MCF 10A (cell line): ENCODE measurements around the gene ZNF101. TPM values are rescaled to one million over a fixed set of nuclear protein-coding genes. Genes with fewer than 3 reads are reported as not detected.

Source experiments
- BruUV-seq: library from RNA; stranded (reverse); fragments of 400-500 nt; replicated peaks from 2 replicates; lab custom pipeline; 2021; lab: Mats Ljungman, UMichigan
- CTCF ChIA-PET: fragments of 300-600 bp; sonication (Branson Sonifier 250); formaldehyde crosslinking; extraction: SDS; loops from one replicate; lab custom pipeline; 2021; ENCODE audit warnings: antibody characterized with exemption, inconsistent platforms; lab: Yijun Ruan, JAX
- POLR2A ChIA-PET: fragments of 300-600, 350-650 bp; sonication (Branson Sonifier 250); formaldehyde crosslinking; extraction: SDS; loops from one replicate; lab custom pipeline; 2020; ENCODE audit warnings: antibody characterized with exemption, inconsistent platforms; lab: Yijun Ruan, JAX
- DNase-seq: peaks from one replicate; pipeline ENCODE4 v3.0.0-alpha.2; 2018; ENCODE audit not compliant: unreplicated experiment
- H3K27ac Mint-ChIP-seq: one replicate; pipeline ENCODE4 v1.8.0; 2022; ENCODE audit warnings: mild to moderate bottlenecking, low read depth, mixed read lengths; ENCODE audit not compliant: unreplicated experiment
- H3K27me3 Mint-ChIP-seq: one replicate; pipeline ENCODE4 v1.8.0; 2022; ENCODE audit warnings: mixed read lengths; ENCODE audit not compliant: insufficient read depth, unreplicated experiment
- H3K36me3 Mint-ChIP-seq: one replicate; pipeline ENCODE4 v1.8.0; 2022; ENCODE audit warnings: mild to moderate bottlenecking, moderate library complexity, mixed read lengths; ENCODE audit not compliant: insufficient read depth, unreplicated experiment
- H3K4me1 Mint-ChIP-seq: one replicate; pipeline ENCODE4 v1.8.0; 2022; ENCODE audit warnings: mixed read lengths; ENCODE audit not compliant: insufficient read depth, unreplicated experiment
- H3K4me3 Mint-ChIP-seq: one replicate; pipeline ENCODE4 v1.8.0; 2022; ENCODE audit warnings: mild to moderate bottlenecking, moderate library complexity, mixed read lengths; ENCODE audit not compliant: unreplicated experiment
- H3K9me3 Mint-ChIP-seq: one replicate; pipeline ENCODE4 v1.8.0; 2022; ENCODE audit warnings: mixed read lengths; ENCODE audit not compliant: unreplicated experiment
- intact Hi-C: fragments of 100-400 bp; cut with micrococcal nuclease; formaldehyde crosslinking; loops from 2 replicates; pipeline ENCODE4 v1.14.1; 2022
- total RNA-seq: library from RNA; stranded (reverse); gene quantifications from 2 replicates; pipeline ENCODE4 v1.2.3, GENCODE V29; 2022
- TF ChIP-seq, protein P1 (sequence below): fragments of 200-600 bp; IDR thresholded peaks from one replicate; pipeline ENCODE4 v1.8.0; 2022; ENCODE audit warnings: antibody characterized with exemption, mild to moderate bottlenecking; ENCODE audit not compliant: unreplicated experiment

The ZNF101 gene
- total RNA-seq, 1 experiment from 2014 or later = 8.6 TPM

DNA sequence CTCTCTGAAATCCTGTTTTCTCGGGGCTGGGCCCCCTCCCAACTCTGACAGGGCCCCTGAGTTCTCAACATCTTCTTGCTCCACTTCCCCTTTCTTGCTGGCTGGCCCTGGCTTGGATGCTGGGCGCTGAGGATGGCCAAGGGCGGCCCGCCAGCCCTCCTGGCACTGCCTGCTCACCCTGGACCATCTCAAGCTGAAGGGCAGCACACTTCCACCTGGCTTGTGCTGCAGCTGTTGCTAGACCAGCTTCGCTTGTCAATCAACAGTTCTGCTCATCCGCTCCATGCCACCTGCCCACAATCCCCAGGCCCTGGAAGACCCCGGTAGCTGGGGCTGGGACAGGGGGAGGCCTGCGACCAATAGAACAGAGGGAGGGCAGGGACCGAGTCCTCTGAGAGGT, 18.3 kb upstream of the ZNF101 start:
- Mint-ChIP-seq H3K4me1 (no peaks in the 10 kb centered on the region), H3K9me3 (no peaks in the 10 kb centered on the region), H3K36me3 (peaks cover 57% of the 10 kb centered on the region), H3K4me3 (no peak overlapping the region), H3K27me3 (no peaks in the 10 kb centered on the region), H3K27ac (no peak overlapping the region)
- ChIA-PET POLR2A (interaction anchor here (0.7 to 1.0 kb wide), 2 partner anchors 118 to 247 kb away, joined by 3 read pairs; no protein-coding TSS in a partner anchor), CTCF (interaction anchor here (1.0 to 8.4 kb wide), 4 partner anchors 12 to 119 kb away, joined by 3 to 55 read pairs (median 6); partner anchors contain the start of gene YJEFN3)
- intact Hi-C loops = no loop called here
- DNase-seq = no peak
- TF ChIP-seq, protein P1, sequence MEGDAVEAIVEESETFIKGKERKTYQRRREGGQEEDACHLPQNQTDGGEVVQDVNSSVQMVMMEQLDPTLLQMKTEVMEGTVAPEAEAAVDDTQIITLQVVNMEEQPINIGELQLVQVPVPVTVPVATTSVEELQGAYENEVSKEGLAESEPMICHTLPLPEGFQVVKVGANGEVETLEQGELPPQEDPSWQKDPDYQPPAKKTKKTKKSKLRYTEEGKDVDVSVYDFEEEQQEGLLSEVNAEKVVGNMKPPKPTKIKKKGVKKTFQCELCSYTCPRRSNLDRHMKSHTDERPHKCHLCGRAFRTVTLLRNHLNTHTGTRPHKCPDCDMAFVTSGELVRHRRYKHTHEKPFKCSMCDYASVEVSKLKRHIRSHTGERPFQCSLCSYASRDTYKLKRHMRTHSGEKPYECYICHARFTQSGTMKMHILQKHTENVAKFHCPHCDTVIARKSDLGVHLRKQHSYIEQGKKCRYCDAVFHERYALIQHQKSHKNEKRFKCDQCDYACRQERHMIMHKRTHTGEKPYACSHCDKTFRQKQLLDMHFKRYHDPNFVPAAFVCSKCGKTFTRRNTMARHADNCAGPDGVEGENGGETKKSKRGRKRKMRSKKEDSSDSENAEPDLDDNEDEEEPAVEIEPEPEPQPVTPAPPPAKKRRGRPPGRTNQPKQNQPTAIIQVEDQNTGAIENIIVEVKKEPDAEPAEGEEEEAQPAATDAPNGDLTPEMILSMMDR = no peak
- no TSS peak for BruUV-seq

DNA sequence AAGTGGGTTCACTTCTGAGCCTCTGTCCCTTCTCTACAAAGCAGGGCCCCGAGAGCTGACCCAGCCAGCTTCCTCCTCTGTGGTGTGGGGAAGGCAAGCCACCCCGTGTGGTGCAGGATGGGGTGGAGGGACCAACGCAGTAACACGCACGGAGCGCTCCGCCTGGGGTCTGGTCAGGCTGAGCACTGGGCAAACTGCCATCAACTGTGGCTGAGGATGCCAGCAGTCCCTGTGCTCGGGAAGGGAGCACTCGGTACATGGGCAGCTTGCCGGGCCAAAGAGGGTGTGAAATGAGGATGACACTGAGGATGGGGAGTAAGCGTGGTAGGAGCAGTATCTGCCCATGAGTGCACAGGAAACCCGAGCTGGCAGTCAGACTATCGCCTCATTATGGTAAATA, 17.6 kb upstream of the ZNF101 start:
- no peak for DNase-seq
- intact Hi-C loops = no loop called here
- Mint-ChIP-seq H3K4me1 (no peaks in the 10 kb centered on the region), H3K36me3 (peaks cover 62% of the 10 kb centered on the region), H3K27me3 (no peaks in the 10 kb centered on the region), H3K4me3 (no peak overlapping the region), H3K27ac (no peak overlapping the region), H3K9me3 (no peaks in the 10 kb centered on the region)
- ChIA-PET CTCF (interaction anchor here (1.0 to 8.4 kb wide), 4 partner anchors 11 to 120 kb away, joined by 3 to 55 read pairs (median 6); partner anchors contain the start of gene YJEFN3), POLR2A (interaction anchor here (0.5 to 1.0 kb wide), 2 partner anchors 69 to 119 kb away, joined by 3 read pairs; no protein-coding TSS in a partner anchor)
- TF ChIP-seq, protein P1 = no peak
- BruUV-seq = no TSS peak

DNA sequence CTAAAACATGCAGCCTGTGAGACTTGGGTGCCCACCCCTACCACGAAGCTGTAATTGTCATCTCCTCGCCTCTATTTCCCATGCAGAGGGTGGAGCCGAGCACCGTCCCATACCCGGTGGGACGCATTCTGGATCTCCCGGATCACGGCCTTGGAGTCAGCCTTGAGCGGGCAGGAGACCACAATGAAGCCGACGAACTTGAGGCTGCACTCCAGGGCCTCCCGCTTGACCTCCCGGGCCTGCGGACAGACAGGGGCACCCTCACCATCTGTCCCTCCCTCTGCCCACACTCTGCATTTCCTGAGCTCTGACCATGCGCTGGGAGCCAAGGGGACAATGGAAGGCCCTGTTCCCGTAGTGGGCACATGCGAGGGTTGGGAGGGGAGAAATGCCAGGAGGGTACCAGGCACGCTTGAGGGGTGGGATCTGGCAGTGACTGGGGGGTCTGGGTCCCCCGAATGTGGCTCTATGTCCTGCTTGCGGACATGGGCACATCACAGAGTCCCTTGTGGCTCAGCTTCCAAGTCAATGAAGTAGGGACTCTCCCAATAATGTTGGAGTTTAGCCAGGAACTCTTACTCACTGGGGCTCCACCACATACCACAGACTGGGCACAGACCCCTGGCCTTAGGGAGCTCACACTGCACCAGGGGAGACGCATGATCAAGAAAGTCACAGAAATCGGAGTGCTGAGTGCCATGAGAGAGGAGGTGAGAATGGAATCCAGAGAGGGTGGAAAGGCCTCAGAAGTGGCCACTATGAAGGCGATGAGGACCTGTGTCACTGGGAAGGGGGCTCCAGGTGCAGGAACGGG, 15.9 kb upstream of the ZNF101 start:
- peaks cover 74% of the 10 kb centered on the region for H3K36me3 Mint-ChIP-seq
- DNase-seq = peak; percentile 33
- no peak overlapping the region for H3K27ac Mint-ChIP-seq
- TF ChIP-seq, protein P1 = no peak
- no peak overlapping the region for H3K4me3 Mint-ChIP-seq
- BruUV-seq = no TSS peak
- ChIA-PET CTCF (interaction anchor here (0.6 to 8.4 kb wide), 3 partner anchors 9 to 517 kb away, joined by 5 to 55 read pairs (median 25); partner anchors contain the start of genes GMIP and YJEFN3), POLR2A (interaction anchor here (1.5 kb wide), 1 partner anchor 11 kb away, joined by 5 read pairs; the partner anchor contains the start of gene ATP13A1)
- H3K4me1 Mint-ChIP-seq = no peaks in the 10 kb centered on the region
- H3K9me3 Mint-ChIP-seq = no peaks in the 10 kb centered on the region
- intact Hi-C loops = no loop called here
- H3K27me3 Mint-ChIP-seq = no peaks in the 10 kb centered on the region

DNA sequence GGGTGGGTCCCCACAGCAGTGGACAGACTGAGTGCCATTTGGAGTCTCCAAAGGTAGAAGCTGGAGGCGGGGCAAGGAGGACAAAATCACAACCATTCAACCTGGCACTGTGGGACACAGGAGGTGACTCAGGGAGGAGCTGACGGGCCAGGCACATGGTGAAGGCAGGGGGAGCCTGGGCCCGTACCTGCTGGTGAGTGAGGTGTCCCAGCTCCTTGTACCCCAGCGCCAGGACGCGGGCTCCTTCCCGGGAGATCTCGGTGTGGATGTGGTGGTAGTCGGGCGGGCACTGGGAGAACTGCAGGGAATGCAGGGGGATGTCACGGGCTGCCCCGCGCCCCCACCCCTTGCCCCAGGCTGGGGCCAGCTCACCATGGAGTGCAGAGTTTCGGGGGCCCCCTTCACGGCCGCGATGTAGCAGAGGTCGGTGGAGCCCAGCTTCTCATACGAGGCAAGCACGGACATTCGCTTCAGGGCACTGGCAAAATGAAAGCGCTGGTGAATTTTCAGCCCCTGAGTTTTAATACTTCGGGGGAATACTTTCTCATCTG, 15.0 kb upstream of the ZNF101 start:
- Mint-ChIP-seq H3K9me3 (no peaks in the 10 kb centered on the region), H3K4me3 (no peak overlapping the region), H3K36me3 (peaks cover 74% of the 10 kb centered on the region), H3K27me3 (no peaks in the 10 kb centered on the region), H3K27ac (no peak overlapping the region), H3K4me1 (no peaks in the 10 kb centered on the region)
- no peak for DNase-seq
- ChIA-PET CTCF (interaction anchor here (0.6 to 8.4 kb wide), 3 partner anchors 10 to 518 kb away, joined by 5 to 55 read pairs (median 25); partner anchors contain the start of genes GMIP and YJEFN3), POLR2A (interaction anchor here (1.3 to 1.5 kb wide), 2 partner anchors 8 to 10 kb away, joined by 5 read pairs; partner anchors contain the start of gene ATP13A1)
- no TSS peak for BruUV-seq
- TF ChIP-seq, protein P1 = no peak
- intact Hi-C loops = no loop called here
